Breast epithelium (tissue), 4 donors: Measurements from ENCODE around the gene WNT7B. TPM values are rescaled to one million over a fixed set of nuclear protein-coding genes. Genes with fewer than 3 reads are reported as not detected.

ENCODE experiments used
- DNase-seq, 2 donors: peaks; one replicate each; pipeline ENCODE4 v3.0.0-alpha.2; 2019; ENCODE audit warnings: low spot score in 2 of 2
- H3K27ac ChIP-seq, 2 donors: fragments of 200-600 bp; sonication (generic) in 1 of 2; one replicate each; pipeline ENCODE4 v1.5.1; 2016 to 2019; ENCODE audit warnings: mild to moderate bottlenecking in 1 of 2
- H3K27me3 ChIP-seq, 2 donors: fragments of 200-600 bp; sonication (generic) in 1 of 2; one replicate each; pipeline versions ENCODE4 v1.5.1 to v1.6.0; 2017 to 2019; ENCODE audit warnings: control low read depth in 1 of 2, mild to moderate bottlenecking in 1 of 2
- H3K36me3 ChIP-seq: fragments of 200-600 bp; one replicate; pipeline ENCODE4 v1.5.1; 2019
- H3K4me1 ChIP-seq, 2 donors: fragments of 200-600 bp; sonication (generic); one replicate each; pipeline ENCODE4 v1.5.1; 2016 to 2019; ENCODE audit warnings: control low read depth in 1 of 2
- H3K4me3 ChIP-seq, 3 donors: fragments of 200-600 bp; sonication (generic); 1 replicate in 2 of 3; 2 replicates in 1 of 3; pipeline ENCODE4 v1.5.1; 2016 to 2019; ENCODE audit warnings: mild to moderate bottlenecking in 3 of 3, moderate library complexity in 2 of 3
- H3K9me3 ChIP-seq, 2 donors: fragments of 200-600 bp; sonication (generic) in 1 of 2; one replicate each; pipeline ENCODE4 v1.5.1; 2016 to 2019; ENCODE audit warnings: control low read depth in 1 of 2
- CTCF ChIP-seq, 3 donors: fragments of 450-650 bp; IDR thresholded peaks; one replicate each; pipeline ENCODE4 v1.5.1; 2016 to 2017; ENCODE audit warnings: antibody characterized with exemption in 3 of 3, mild to moderate bottlenecking in 3 of 3, moderate library complexity in 3 of 3
- POLR2A ChIP-seq: fragments of 450-650 bp; IDR thresholded peaks from one replicate; pipeline ENCODE4 v1.6.1; 2016; ENCODE audit warnings: antibody characterized with exemption, mild to moderate bottlenecking, moderate library complexity
- POLR2AphosphoS5 ChIP-seq, 3 donors: sonication (generic); formaldehyde crosslinking; IDR thresholded peaks; one replicate each; pipeline ENCODE4 v1.6.1; 2017; ENCODE audit warnings: antibody characterized with exemption in 3 of 3
- intact Hi-C: fragments of 100-400 bp; cut with DNase I; formaldehyde crosslinking; loops from one replicate; pipeline ENCODE4 v1.15.1; 2023; ENCODE audit warnings: low total_unique reads
- total RNA-seq, 3 donors: library from RNA; depleted of rRNA; stranded (reverse); fragments of >200 nt; gene quantifications; one replicate each; pipeline ENCODE4 v1.1.0, GENCODE V29; 2016

Gene WNT7B
- total RNA-seq, 3 donors from 2014 or later, result 2.2 to 2.9 TPM; not detected in 1

GRCh38 chr22:45991098-45991497 is 14.1 kb upstream of the WNT7B start:
- intact Hi-C loops, result loop anchor here (10.0 kb wide), 2 partner anchors 304 to 1404 kb away; partner anchors contain the start of gene GTSE1
- TF ChIP-seq POLR2AphosphoS5 (IDR thresholded peaks at IDR 0.05) (no peak), CTCF (IDR thresholded peaks at IDR 0.05) (no peak), POLR2A (no peak)
- H3K9me3 ChIP-seq, result peaks cover 7 to 8% of the 10 kb centered on the region in 2 donors
- H3K27me3 ChIP-seq, result no peaks in the 10 kb centered on the region
- H3K36me3 ChIP-seq, result no peaks in the 10 kb centered on the region
- H3K4me1 ChIP-seq, result no peaks in the 10 kb centered on the region
- DNase-seq, result no peak
- no peak overlapping the region for H3K27ac ChIP-seq
- H3K4me3 ChIP-seq, result no peak overlapping the region

- no peak for DNase-seq
- Histone ChIP-seq H3K4me3 (no peak overlapping the region), H3K27me3 (no peaks in the 10 kb centered on the region), H3K4me1 (no peaks in the 10 kb centered on the region), H3K27ac (no peak overlapping the region), H3K36me3 (no peaks in the 10 kb centered on the region), H3K9me3 (peaks cover 7 to 21% of the 10 kb centered on the region in 2 donors)
- TF ChIP-seq POLR2A (no peak), CTCF (IDR thresholded peaks at IDR 0.05) (no peak), POLR2AphosphoS5 (IDR thresholded peaks at IDR 0.05) (no peak)
- intact Hi-C loops, result loop anchor here (5.0 kb wide), 1 partner anchor 1495 kb away; no protein-coding TSS in a partner anchor
Measured at GRCh38 chr22:45987136-45987861, 10.3 kb upstream of the WNT7B start.

GRCh38 chr22:45984316-45984916 is 7.5 kb upstream of the WNT7B start:
- Histone ChIP-seq H3K4me3 (no peak overlapping the region), H3K27me3 (no peaks in the 10 kb centered on the region), H3K9me3 (peaks cover 7 to 21% of the 10 kb centered on the region in 2 donors), H3K4me1 (no peaks in the 10 kb centered on the region), H3K36me3 (no peaks in the 10 kb centered on the region), H3K27ac (no peak overlapping the region)
- intact Hi-C loops, result no loop called here
- TF ChIP-seq CTCF (IDR thresholded peaks at IDR 0.05) (no peak), POLR2AphosphoS5 (IDR thresholded peaks at IDR 0.05) (no peak), POLR2A (no peak)
- DNase-seq, result no peak

- intact Hi-C loops, result no loop called here
- TF ChIP-seq POLR2A (no peak), CTCF (IDR thresholded peaks at IDR 0.05) (no peak), POLR2AphosphoS5 (IDR thresholded peaks at IDR 0.05) (no peak)
Measured at GRCh38 chr22:45983797-45984196, 6.8 kb upstream of the WNT7B start.

GRCh38 chr22:45980761-45981160 is 3.8 kb upstream of the WNT7B start:
- no peak overlapping the region for H3K27ac ChIP-seq
- intact Hi-C loops, result no loop called here
- no peaks in the 10 kb centered on the region for H3K36me3 ChIP-seq
- peaks cover 11 to 13% of the 10 kb centered on the region in 2 donors for H3K4me1 ChIP-seq
- peaks cover 0 to 13% of the 10 kb centered on the region in 2 donors for H3K27me3 ChIP-seq
- peaks cover 0 to 9% of the 10 kb centered on the region in 2 donors for H3K9me3 ChIP-seq
- TF ChIP-seq CTCF (IDR thresholded peaks at IDR 0.05) (no peak), POLR2A (no peak), POLR2AphosphoS5 (IDR thresholded peaks at IDR 0.05) (no peak)
- H3K4me3 ChIP-seq, result no peak overlapping the region
- DNase-seq, result no peak

More at GRCh38 chr22:45983797-45984196, 6.8 kb upstream of the WNT7B start:
- no peaks in the 10 kb centered on the region for H3K27me3 ChIP-seq
- H3K27ac ChIP-seq, result no peak overlapping the region
- H3K4me1 ChIP-seq, result peaks cover 0 to 5% of the 10 kb centered on the region in 2 donors
- peaks cover 7 to 21% of the 10 kb centered on the region in 2 donors for H3K9me3 ChIP-seq
- no peak for DNase-seq
- no peak overlapping the region for H3K4me3 ChIP-seq
- H3K36me3 ChIP-seq, result no peaks in the 10 kb centered on the region
